K562 (cell line): ENCODE data around the gene GHR. TPM values are rescaled to one million over a fixed set of nuclear protein-coding genes. Genes with fewer than 3 reads are reported as not detected.
A peak's percentile ranks its signal among the peaks of the same experiment; 100 is the strongest.
"Not testable (repeated sequence)": the region's sequence is repeated elsewhere in the genome, so short reads cannot be mapped to it uniquely, and the experiment has no call there.

Experiments
- ATAC-seq: fragments of 200-7000 bp; cut with Tn5 transposase; 3 replicates; pipeline ENCODE4 v1.9.1; 2020; ENCODE audit warnings: moderate library complexity
- BruUV-seq: library from RNA; stranded (reverse); fragments of 400-500 nt; replicated peaks from 2 replicates; lab custom pipeline; 2021; lab: Mats Ljungman, UMichigan
- CTCF ChIA-PET: fragments of 300-600 bp; formaldehyde crosslinking; extraction: SDS; loops from one replicate; lab custom pipeline; 2021; ENCODE audit warnings: low intra/inter-chr PET ratio; lab: Yijun Ruan, JAX
- POLR2A ChIA-PET: fragments of 300-600, 350-650 bp; sonication (Branson Sonifier 250); formaldehyde crosslinking; extraction: SDS; loops from one replicate; lab custom pipeline; 2021; ENCODE audit warnings: antibody characterized with exemption, inconsistent platforms; lab: Yijun Ruan, JAX
- DNase-seq, 4 experiments: peaks; one replicate each; pipeline versions ENCODE4 v3.0.0 to v3.0.0-alpha.2; 2011 to 2018; ENCODE audit warnings: low spot score in 3 of 4, mixed read lengths in 3 of 4; ENCODE audit errors: extremely low read depth in 1 of 4
- FAIRE-seq: peaks from 2 replicates; lab custom pipeline; 2011; peaks lifted over from hg19 to GRCh38; lab: Jason Lieb, UNC
- H2AFZ ChIP-seq: 2 replicates; pipeline ENCODE4 v1.6.0; 2011; ENCODE audit warnings: low read depth, low read length, control low read depth, inconsistent platforms
- H3K27ac ChIP-seq: fragments of 200-600 bp; 3 replicates; pipeline ENCODE4 v1.8.0; 2011; ENCODE audit warnings: low read depth, mild to moderate bottlenecking, control low read depth, inconsistent platforms, low read length, moderate library complexity, mixed read lengths; ENCODE audit errors: extremely low read depth
- H3K27me3 ChIP-seq, 2 experiments: fragments of 300-600 bp in 1 of 2; 2 replicates in 1 of 2; 3 replicates in 1 of 2; pipeline versions ENCODE4 v1.6.0 to v1.8.0; 2011; ENCODE audit warnings: inconsistent platforms in 2 of 2, low read length in 2 of 2, mild to moderate bottlenecking in 1 of 2, mixed read lengths in 1 of 2, moderate library complexity in 1 of 2; ENCODE audit not compliant: control insufficient read depth in 2 of 2, insufficient read depth in 2 of 2
- H3K36me3 ChIP-seq: fragments of 300-600 bp; 3 replicates; pipeline ENCODE4 v1.8.0; 2011; ENCODE audit warnings: mild to moderate bottlenecking, low read length, inconsistent platforms; ENCODE audit not compliant: control insufficient read depth, insufficient read depth
- H3K4me1 ChIP-seq, 2 experiments: fragments of 200-600 bp in 1 of 2; replicated peaks in 1 of 2; 2 replicates in 1 of 2; 3 replicates in 1 of 2; pipeline versions ENCODE4 v1.5.1 to v1.8.0; 2011; ENCODE audit warnings: inconsistent platforms in 2 of 2, low read length in 2 of 2, mild to moderate bottlenecking in 1 of 2, mixed read lengths in 1 of 2, moderate library complexity in 1 of 2; ENCODE audit not compliant: control insufficient read depth in 2 of 2, insufficient read depth in 2 of 2
- H3K4me2 ChIP-seq: 2 replicates; pipeline ENCODE4 v1.6.1; 2011; ENCODE audit warnings: low read length, control low read depth, inconsistent platforms, mixed read lengths; ENCODE audit not compliant: insufficient read depth
- H3K4me3 ChIP-seq: fragments of 200-600 bp; sonication (generic), shearing (Covaris generic); 2 replicates; pipeline ENCODE4 v1.5.1; 2016; ENCODE audit warnings: control low read depth, inconsistent platforms
- H3K79me2 ChIP-seq: fragments of 200-600 bp; 3 replicates; pipeline ENCODE4 v1.8.0; 2011; ENCODE audit warnings: low read length, inconsistent platforms; ENCODE audit not compliant: control insufficient read depth, insufficient read depth
- H3K9ac ChIP-seq, 2 experiments: 2 replicates each; pipeline versions ENCODE4 v1.6.0 to v1.6.1; 2011; ENCODE audit warnings: low read depth in 2 of 2, low read length in 2 of 2, control low read depth in 1 of 2, inconsistent platforms in 1 of 2, mild to moderate bottlenecking in 1 of 2, mixed read lengths in 1 of 2; ENCODE audit not compliant: insufficient read depth in 1 of 2
- H3K9me1 ChIP-seq: one replicate; pipeline ENCODE4 v1.6.0; 2011; ENCODE audit warnings: inconsistent platforms, mild to moderate bottlenecking, low read length, moderate library complexity; ENCODE audit not compliant: control insufficient read depth, insufficient read depth
- H3K9me3 ChIP-seq: replicated peaks from 2 replicates; pipeline ENCODE4 v1.5.1; 2011; ENCODE audit warnings: low read depth, low read length, inconsistent platforms; ENCODE audit not compliant: control insufficient read depth, insufficient read depth
- H4K20me1 ChIP-seq: replicated peaks from 2 replicates; pipeline ENCODE4 v1.6.1; 2011; ENCODE audit warnings: low read length, inconsistent platforms, mixed read lengths; ENCODE audit not compliant: control insufficient read depth, insufficient read depth
- C11orf30 ChIP-seq: fragments of 450-650 bp; IDR thresholded peaks from 2 replicates; pipeline ENCODE4 v1.6.1; 2016; ENCODE audit warnings: low read depth, mild to moderate bottlenecking
- NFIC ChIP-seq: fragments of 450-650 bp; IDR thresholded peaks from 2 replicates; pipeline ENCODE4 v1.6.1; 2017; ENCODE audit warnings: mild to moderate bottlenecking, inconsistent platforms
- SMARCB1 ChIP-seq: IDR thresholded peaks from 2 replicates; pipeline ENCODE4 v1.6.1; 2011; ENCODE audit warnings: improper control_type of control experiment, low read depth; ENCODE audit not compliant: insufficient read length
- ZNF316 ChIP-seq: fragments of 450-650 bp; IDR thresholded peaks from 2 replicates; pipeline ENCODE4 v1.6.1; 2016
- WGBS: fragments of 100-300 bp; shearing (Covaris generic); methylation state at CpG from one replicate; pipeline ENCODE4 v1.1.6; 2016; ENCODE audit warnings: low coverage, mixed read lengths; ENCODE audit not compliant: insufficient coverage; ENCODE audit errors: missing lambda C conversion rate; 5-methylcytosine and 5-hydroxymethylcytosine counted together
- in situ Hi-C: fragments of 300-500 bp; cut with MboI; formaldehyde crosslinking; loops from 4 replicates; pipeline ENCODE4 v1.15.0; 2018; ENCODE audit warnings: inconsistent platforms, mixed read lengths
- intact Hi-C: fragments of 100-400 bp; cut with micrococcal nuclease; formaldehyde crosslinking; loops from 2 replicates; pipeline ENCODE4 v1.14.2; 2022
- polyA plus RNA-seq, 8 experiments: library from polyadenylated mRNA; depleted of rRNA in 4 of 8; stranded (reverse) in 5 of 8; unstranded in 3 of 8; fragments of >200 nt; fragmentation: Nextera tagmentation in 2 of 8; fragmentation: Illumina TruSeq in 1 of 8; extraction: Ambion mirVana in 2 of 8; extraction: Trizol in 1 of 8; gene quantifications; 2 replicates each; pipeline versions ENCODE4 v1.2.1 to v1.2.3, GENCODE V29; 2011 to 2014; ENCODE audit warnings: inconsistent platforms in 1 of 8, missing spikeins in 1 of 8
- total RNA-seq, 7 experiments: library from RNA; depleted of rRNA in 6 of 7; stranded (reverse); fragments of >200 nt in 6 of 7; fragmentation: Illumina TruSeq in 2 of 7; extraction: Trizol in 2 of 7; gene quantifications; 2 replicates each; pipeline versions ENCODE4 v1.2.1 to v1.2.3, GENCODE V29; 2011 to 2021; ENCODE audit warnings: low replicate concordance in 1 of 7

The GHR gene
- total and polyA plus RNA-seq, 9 of the 15 experiments (the other 6 are each of a cell fraction or from before 2014, with no cell fraction given), result 0.01 to 0.13 (median 0.07) TPM; not detected in 5

DNA sequence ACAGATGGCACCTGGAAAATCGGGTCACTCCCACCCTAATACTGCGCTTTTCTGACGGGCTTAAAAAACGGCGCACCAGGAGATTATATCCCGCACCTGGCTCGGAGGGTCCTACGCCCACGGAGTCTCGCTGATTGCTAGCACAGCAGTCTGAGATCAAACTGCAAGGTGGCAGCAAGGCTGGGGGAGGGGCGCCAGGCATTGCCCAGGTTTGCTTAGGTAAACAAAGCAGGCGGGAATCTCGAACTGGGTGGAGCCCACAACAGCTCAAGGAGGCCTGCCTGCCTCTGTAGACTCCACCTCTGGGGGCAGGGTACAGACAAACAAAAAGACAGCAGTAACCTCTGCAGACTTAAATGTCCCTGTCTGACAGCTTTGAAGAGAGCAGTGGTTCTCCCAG, 236.6 kb downstream of the GHR start:
- FAIRE-seq, H4K20me1 ChIP-seq, in situ Hi-C loops, H3K9ac ChIP-seq, BruUV-seq, CTCF ChIA-PET, DNase-seq, H3K4me3 ChIP-seq, H3K27ac ChIP-seq, H3K79me2 ChIP-seq, POLR2A ChIA-PET, H3K4me2 ChIP-seq, H3K9me1 ChIP-seq, ATAC-seq, H3K9me3 ChIP-seq, H3K4me1 ChIP-seq, H3K36me3 ChIP-seq, H2AFZ ChIP-seq, H3K27me3 ChIP-seq: not testable (repeated sequence)
- 0% methylated on average over 3 of the region's 13 CpGs for WGBS
- intact Hi-C loops, result loop anchor here (10.0 kb wide), 3 partner anchors 225 to 805 kb away; no protein-coding TSS in a partner anchor

DNA sequence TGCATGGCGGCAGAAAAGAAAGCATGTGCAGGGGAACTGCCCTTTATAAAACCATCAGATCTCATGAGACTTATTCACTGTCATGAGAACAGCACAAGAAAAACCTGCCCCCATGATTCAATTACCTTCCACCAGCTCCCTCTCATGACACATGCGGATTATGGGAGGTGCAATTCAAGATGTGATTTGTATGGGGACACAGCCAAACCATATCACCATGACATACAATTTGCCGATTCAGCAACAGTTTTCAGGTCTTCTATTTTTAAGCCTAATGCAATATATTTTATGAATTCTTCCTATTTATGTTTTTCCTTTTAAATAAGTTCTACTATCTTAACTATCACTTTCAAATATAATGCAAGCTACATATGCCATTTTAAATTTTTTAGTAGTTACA, 242.6 kb downstream of the GHR start:
- Histone ChIP-seq H3K4me2 (no peak overlapping the region), H3K27me3 (no peaks in the 10 kb centered on the region), H2AFZ (no peak overlapping the region), H3K9me1 (no peaks in the 10 kb centered on the region), H3K79me2 (no peaks in the 10 kb centered on the region), H4K20me1 (no peaks in the 10 kb centered on the region), H3K36me3 (no peaks in the 10 kb centered on the region), H3K9me3 (no peaks in the 10 kb centered on the region), H3K4me1 (no peaks in the 10 kb centered on the region), H3K27ac (no peak overlapping the region), H3K9ac (no peak overlapping the region), H3K4me3 (no peak overlapping the region)
- CTCF ChIA-PET, result no interaction called here
- FAIRE-seq (no peak), DNase-seq (no peak), ATAC-seq (no peak)
- no TSS peak for BruUV-seq
- 0% methylated on average over 3 of the region's 3 CpGs for WGBS
- TF ChIP-seq SMARCB1 (no peak), ZNF316 (peak; percentile 52), NFIC (no peak), C11orf30 (peak; percentile 45; the same call in 1 of the 2 replicates)
- POLR2A ChIA-PET, result no interaction called here
- intact Hi-C loops, result no loop called here
- in situ Hi-C loops, result no loop called here
